ENCODE results near the gene MEST. TPM values are rescaled to one million over a fixed set of nuclear protein-coding genes. Genes with fewer than 3 reads are reported as not detected.
"Not testable (repeated sequence)": the region's sequence is repeated elsewhere in the genome, so short reads cannot be mapped to it uniquely, and the experiment has no call there.

MEST gene
- total and polyA plus RNA-seq, 2 donors from 2014 or later: 23.6 to 31.0 TPM

DNA sequence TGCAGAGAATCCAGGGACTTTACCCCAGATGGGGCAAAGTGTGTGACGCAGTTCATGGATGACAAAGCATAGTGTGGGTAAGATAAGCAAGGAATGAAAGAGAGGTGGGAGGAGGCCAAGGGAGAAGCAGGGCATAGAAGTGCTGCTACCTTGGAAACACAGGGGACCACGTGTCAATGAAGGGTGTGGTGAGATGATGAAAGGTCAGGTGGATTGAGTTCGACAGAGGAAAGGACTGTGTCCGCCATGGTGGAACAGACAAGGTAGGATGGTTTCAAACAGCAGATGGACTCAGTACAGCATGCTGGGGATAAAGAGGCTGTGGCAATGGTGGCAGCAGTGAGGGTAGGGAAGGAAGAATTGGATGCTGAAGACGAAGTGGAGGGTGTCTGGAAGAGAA, 32.7 kb downstream of the MEST start:
- Histone ChIP-seq H3K4me1 (ENCODE audit: control insufficient read depth in 2 of 3, insufficient read depth in 2 of 3, low read depth in 1 of 3, low read length in 3 of 3) (no peaks in the 10 kb centered on the region), H3K4me3 (ENCODE audit: low read length in 3 of 3) (no peak overlapping the region), H3K9me3 (ENCODE audit: control insufficient read depth in 2 of 3, insufficient read depth in 1 of 3, low read length in 3 of 3) (no peaks in the 10 kb centered on the region), H3K36me3 (ENCODE audit: control insufficient read depth in 2 of 3, insufficient read depth in 3 of 3, low read length in 3 of 3) (peaks cover 0 to 10% (median 2%) of the 10 kb centered on the region in 3 donors), H3K9ac (ENCODE audit: low read length in 3 of 3) (no peak overlapping the region), H3K27ac (ENCODE audit: low read depth in 2 of 2, low read length in 2 of 2) (no peak overlapping the region), H3K27me3 (ENCODE audit: control insufficient read depth, insufficient read depth, low read length) (no peaks in the 10 kb centered on the region)
- DNase-seq (no peak), FAIRE-seq (no peak)
- TF ChIP-seq, protein P1, sequence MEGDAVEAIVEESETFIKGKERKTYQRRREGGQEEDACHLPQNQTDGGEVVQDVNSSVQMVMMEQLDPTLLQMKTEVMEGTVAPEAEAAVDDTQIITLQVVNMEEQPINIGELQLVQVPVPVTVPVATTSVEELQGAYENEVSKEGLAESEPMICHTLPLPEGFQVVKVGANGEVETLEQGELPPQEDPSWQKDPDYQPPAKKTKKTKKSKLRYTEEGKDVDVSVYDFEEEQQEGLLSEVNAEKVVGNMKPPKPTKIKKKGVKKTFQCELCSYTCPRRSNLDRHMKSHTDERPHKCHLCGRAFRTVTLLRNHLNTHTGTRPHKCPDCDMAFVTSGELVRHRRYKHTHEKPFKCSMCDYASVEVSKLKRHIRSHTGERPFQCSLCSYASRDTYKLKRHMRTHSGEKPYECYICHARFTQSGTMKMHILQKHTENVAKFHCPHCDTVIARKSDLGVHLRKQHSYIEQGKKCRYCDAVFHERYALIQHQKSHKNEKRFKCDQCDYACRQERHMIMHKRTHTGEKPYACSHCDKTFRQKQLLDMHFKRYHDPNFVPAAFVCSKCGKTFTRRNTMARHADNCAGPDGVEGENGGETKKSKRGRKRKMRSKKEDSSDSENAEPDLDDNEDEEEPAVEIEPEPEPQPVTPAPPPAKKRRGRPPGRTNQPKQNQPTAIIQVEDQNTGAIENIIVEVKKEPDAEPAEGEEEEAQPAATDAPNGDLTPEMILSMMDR (IDR thresholded peaks at IDR 0.05; ENCODE audit: borderline replicate concordance, extremely low read depth, insufficient read depth): no peak
- intact Hi-C loops (cut with DNase I): no loop called here

- FAIRE-seq; H3K27me3 ChIP-seq (ENCODE audit: control insufficient read depth, insufficient read depth, low read length); H3K9ac ChIP-seq (ENCODE audit: low read length in 3 of 3); intact Hi-C loops (cut with DNase I); H3K36me3 ChIP-seq (ENCODE audit: control insufficient read depth in 2 of 3, insufficient read depth in 3 of 3, low read length in 3 of 3); H3K9me3 ChIP-seq (ENCODE audit: control insufficient read depth in 2 of 3, insufficient read depth in 1 of 3, low read length in 3 of 3); DNase-seq; H3K4me1 ChIP-seq (ENCODE audit: control insufficient read depth in 2 of 3, insufficient read depth in 2 of 3, low read depth in 1 of 3, low read length in 3 of 3); H3K27ac ChIP-seq (ENCODE audit: low read depth in 2 of 2, low read length in 2 of 2); H3K4me3 ChIP-seq (ENCODE audit: low read length in 3 of 3): not testable (repeated sequence)
Measured at GRCh38 chr7:130527752-130528355, 36.0 kb downstream of the MEST start.

GRCh38 chr7:130529417-130529816, 37.5 kb downstream of the MEST start:
- Histone ChIP-seq H3K27ac (ENCODE audit: low read depth in 2 of 2, low read length in 2 of 2) (no peak overlapping the region), H3K9ac (ENCODE audit: low read length in 3 of 3) (no peak overlapping the region), H3K9me3 (ENCODE audit: control insufficient read depth in 2 of 3, insufficient read depth in 1 of 3, low read length in 3 of 3) (no peaks in the 10 kb centered on the region), H3K4me1 (ENCODE audit: control insufficient read depth in 2 of 3, insufficient read depth in 2 of 3, low read depth in 1 of 3, low read length in 3 of 3) (no peaks in the 10 kb centered on the region), H3K36me3 (ENCODE audit: control insufficient read depth in 2 of 3, insufficient read depth in 3 of 3, low read length in 3 of 3) (peaks cover 4 to 7% (median 5%) of the 10 kb centered on the region in 3 donors), H3K27me3 (ENCODE audit: control insufficient read depth, insufficient read depth, low read length) (no peaks in the 10 kb centered on the region), H3K4me3 (ENCODE audit: low read length in 3 of 3) (no peak overlapping the region)
- no peak for DNase-seq
- FAIRE-seq: no peak
- TF ChIP-seq, protein P1 (IDR thresholded peaks at IDR 0.05; ENCODE audit: borderline replicate concordance, extremely low read depth, insufficient read depth): no peak
- intact Hi-C loops (cut with DNase I): no loop called here

GRCh38 chr7:130537894-130538293, 46.0 kb downstream of the MEST start:
- H3K36me3 ChIP-seq (ENCODE audit: control insufficient read depth in 2 of 3, insufficient read depth in 3 of 3, low read length in 3 of 3); H3K27me3 ChIP-seq (ENCODE audit: control insufficient read depth, insufficient read depth, low read length); H3K9ac ChIP-seq (ENCODE audit: low read length in 3 of 3); H3K9me3 ChIP-seq (ENCODE audit: control insufficient read depth in 2 of 3, insufficient read depth in 1 of 3, low read length in 3 of 3); FAIRE-seq; H3K27ac ChIP-seq (ENCODE audit: low read depth in 2 of 2, low read length in 2 of 2); H3K4me3 ChIP-seq (ENCODE audit: low read length in 3 of 3); intact Hi-C loops (cut with DNase I); H3K4me1 ChIP-seq (ENCODE audit: control insufficient read depth in 2 of 3, insufficient read depth in 2 of 3, low read depth in 1 of 3, low read length in 3 of 3); DNase-seq: not testable (repeated sequence)

DNA sequence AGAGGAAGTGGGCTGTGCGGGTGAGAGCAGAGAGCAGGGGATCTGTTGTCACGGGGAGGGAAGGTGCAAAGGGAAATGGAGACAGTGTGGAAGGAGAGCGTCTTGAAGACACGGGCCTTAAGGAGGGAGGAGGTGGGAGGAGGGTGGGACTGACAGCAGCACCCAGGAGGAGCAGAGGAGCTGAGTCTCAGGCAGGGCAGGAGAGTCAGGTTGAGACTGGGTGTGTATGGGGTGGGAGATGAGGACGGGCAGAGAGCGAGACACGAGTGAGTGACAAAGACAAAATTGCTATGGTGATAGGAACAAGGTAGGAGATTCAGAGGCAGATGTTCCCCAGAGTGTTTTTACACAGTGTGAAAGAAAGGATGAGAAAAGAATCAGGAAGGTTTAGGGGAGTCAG, 49.4 kb downstream of the MEST start:
- H3K9ac ChIP-seq (ENCODE audit: low read length in 3 of 3); H3K4me1 ChIP-seq (ENCODE audit: control insufficient read depth in 2 of 3, insufficient read depth in 2 of 3, low read depth in 1 of 3, low read length in 3 of 3); DNase-seq; H3K36me3 ChIP-seq (ENCODE audit: control insufficient read depth in 2 of 3, insufficient read depth in 3 of 3, low read length in 3 of 3); H3K4me3 ChIP-seq (ENCODE audit: low read length in 3 of 3); H3K9me3 ChIP-seq (ENCODE audit: control insufficient read depth in 2 of 3, insufficient read depth in 1 of 3, low read length in 3 of 3); H3K27me3 ChIP-seq (ENCODE audit: control insufficient read depth, insufficient read depth, low read length); FAIRE-seq; intact Hi-C loops (cut with DNase I); H3K27ac ChIP-seq (ENCODE audit: low read depth in 2 of 2, low read length in 2 of 2): not testable (repeated sequence)

DNA sequence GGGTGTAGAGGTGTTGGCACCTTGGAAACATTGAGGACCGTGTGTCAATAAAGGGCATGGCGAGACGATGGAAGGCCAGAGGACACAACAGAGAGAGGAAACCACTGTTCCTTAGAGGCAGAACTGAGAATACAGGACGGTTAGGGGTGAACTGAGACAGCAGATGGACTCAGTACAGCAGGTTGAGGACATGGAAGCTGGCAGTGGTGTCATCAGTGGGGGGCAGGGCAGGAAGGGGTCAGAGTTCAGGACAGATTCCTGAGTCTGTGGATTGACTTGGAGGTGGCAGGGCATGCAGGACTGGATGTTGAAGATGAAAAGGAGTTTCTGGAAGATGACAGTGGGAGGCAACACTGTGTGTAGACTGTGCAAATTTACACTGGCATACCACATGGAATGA, 50.4 kb downstream of the MEST start:
- H3K27ac ChIP-seq (ENCODE audit: low read depth in 2 of 2, low read length in 2 of 2); FAIRE-seq: not testable (repeated sequence)

More for the DNA sequence above, 50.4 kb downstream of the MEST start:
- H3K9me3 ChIP-seq (ENCODE audit: control insufficient read depth in 2 of 3, insufficient read depth in 1 of 3, low read length in 3 of 3); intact Hi-C loops (cut with DNase I); H3K27me3 ChIP-seq (ENCODE audit: control insufficient read depth, insufficient read depth, low read length); DNase-seq; H3K36me3 ChIP-seq (ENCODE audit: control insufficient read depth in 2 of 3, insufficient read depth in 3 of 3, low read length in 3 of 3); H3K9ac ChIP-seq (ENCODE audit: low read length in 3 of 3); H3K4me3 ChIP-seq (ENCODE audit: low read length in 3 of 3); H3K4me1 ChIP-seq (ENCODE audit: control insufficient read depth in 2 of 3, insufficient read depth in 2 of 3, low read depth in 1 of 3, low read length in 3 of 3): not testable (repeated sequence)

Measured in kidney (tissue), 14 donors.